ENCODE data around the gene NUDT16L1. TPM values are rescaled to one million over a fixed set of nuclear protein-coding genes. Genes with fewer than 3 reads are reported as not detected.

NUDT16L1 gene
- total RNA-seq, 2 donors from 2014 or later, result 18.7 to 25.4 TPM

- Histone ChIP-seq H3K4me3 (no peak overlapping the region), H3K4me1 (no peaks in the 10 kb centered on the region), H3K27me3 (no peaks in the 10 kb centered on the region), H3K9me3 (no peaks in the 10 kb centered on the region), H3K27ac (peak overlapping the region in 1 of 4 donors; percentile 8), H3K36me3 (replicated peaks in 1 of 2; ENCODE audit: insufficient read depth in 1 of 2, low read depth in 2 of 2) (peaks cover 0 to 7% of the 10 kb centered on the region in 2 donors)
- TF ChIP-seq CTCF (IDR thresholded peaks at IDR 0.05), result no peak
- TF ChIP-seq POLR2A (IDR thresholded peaks at IDR 0.05), result no peak
- intact Hi-C loops (cut with DNase I), result no loop called here
- ATAC-seq (no peak), DNase-seq (no peak)
- WGBS, 2 donors, result 79 to 82% methylated on average over 13 to 23 of the region's 23 CpGs
Measured at GRCh38 chr16:4675864-4676786, 17.2 kb upstream of the NUDT16L1 start.

GRCh38 chr16:4676831-4677230, 16.5 kb upstream of the NUDT16L1 start:
- ATAC-seq (no peak), DNase-seq (no peak)
- intact Hi-C loops (cut with DNase I), result no loop called here
- H3K4me3 ChIP-seq, result no peak overlapping the region
- 76 to 89% methylated on average over 11 of the region's 11 CpGs for WGBS, 2 donors
- H3K9me3 ChIP-seq, result no peaks in the 10 kb centered on the region
- TF ChIP-seq CTCF (IDR thresholded peaks at IDR 0.05) (no peak), POLR2A (IDR thresholded peaks at IDR 0.05) (no peak)
- H3K27me3 ChIP-seq, result no peaks in the 10 kb centered on the region
- peaks cover 0 to 9% of the 10 kb centered on the region in 2 donors for H3K36me3 ChIP-seq (replicated peaks in 1 of 2; ENCODE audit: insufficient read depth in 1 of 2, low read depth in 2 of 2)
- H3K4me1 ChIP-seq, result no peaks in the 10 kb centered on the region
- H3K27ac ChIP-seq, result no peak overlapping the region

- ATAC-seq, result no peak
Measured at GRCh38 chr16:4677390-4677789, 16.0 kb upstream of the NUDT16L1 start.

GRCh38 chr16:4677994-4678393, 15.4 kb upstream of the NUDT16L1 start:
- H3K9me3 ChIP-seq, result no peaks in the 10 kb centered on the region
- H3K27me3 ChIP-seq, result no peaks in the 10 kb centered on the region
- 87 to 97% methylated on average over 9 of the region's 9 CpGs for WGBS, 2 donors
- H3K4me1 ChIP-seq, result no peaks in the 10 kb centered on the region
- ATAC-seq (no peak), DNase-seq (no peak)
- peaks cover 0 to 12% of the 10 kb centered on the region in 2 donors for H3K36me3 ChIP-seq (replicated peaks in 1 of 2; ENCODE audit: insufficient read depth in 1 of 2, low read depth in 2 of 2)
- no peak overlapping the region for H3K4me3 ChIP-seq
- no peak overlapping the region for H3K27ac ChIP-seq
- intact Hi-C loops (cut with DNase I), result no loop called here
- no peak for TF ChIP-seq CTCF (IDR thresholded peaks at IDR 0.05)
- TF ChIP-seq POLR2A (IDR thresholded peaks at IDR 0.05), result no peak

More at GRCh38 chr16:4677390-4677789, 16.0 kb upstream of the NUDT16L1 start:
- H3K27me3 ChIP-seq, result no peaks in the 10 kb centered on the region
- H3K27ac ChIP-seq, result no peak overlapping the region
- intact Hi-C loops (cut with DNase I), result no loop called here
- TF ChIP-seq CTCF (IDR thresholded peaks at IDR 0.05) (no peak), POLR2A (IDR thresholded peaks at IDR 0.05) (no peak)
- H3K4me3 ChIP-seq, result no peak overlapping the region
- no peaks in the 10 kb centered on the region for H3K4me1 ChIP-seq
- no peak for DNase-seq
- 80 to 83% methylated on average over 2 to 9 of the region's 17 CpGs for WGBS, 2 donors
- H3K36me3 ChIP-seq (replicated peaks in 1 of 2; ENCODE audit: insufficient read depth in 1 of 2, low read depth in 2 of 2), result peaks cover 0 to 12% of the 10 kb centered on the region in 2 donors
- H3K9me3 ChIP-seq, result no peaks in the 10 kb centered on the region
